Measurements from ENCODE around the gene ATF7IP2. TPM values are rescaled to one million over a fixed set of nuclear protein-coding genes. Genes with fewer than 3 reads are reported as not detected.

ATF7IP2 gene
- total and polyA plus RNA-seq, 2 donors (not counting 3 experiments of a cell fraction or from before 2014, with no cell fraction given), result 9.7 to 14.6 TPM

GRCh38 chr16:10520869-10521578 is 135.2 kb downstream of the ATF7IP2 start:
- no TSS peak for BruUV-seq (replicated peaks)
- H3K4me2 ChIP-seq (ENCODE audit: insufficient read depth, low read length), result no peak overlapping the region
- DNase-seq (ENCODE audit: low read depth, low spot score), result no peak
- no peaks in the 10 kb centered on the region for H3K9me3 ChIP-seq (replicated peaks; ENCODE audit: control insufficient read depth, insufficient read depth, low read length)
- no peaks in the 10 kb centered on the region for H3K36me3 ChIP-seq (ENCODE audit: control insufficient read depth in 2 of 2, extremely low read depth in 1 of 2, insufficient read depth in 2 of 2, low read length in 2 of 2)
- no peak overlapping the region for H2AFZ ChIP-seq (ENCODE audit: low read depth, low read length)
- H3K27ac ChIP-seq (ENCODE audit: insufficient read depth, low read depth, low read length), result no peak overlapping the region
- TF ChIP-seq CTCF (IDR thresholded peaks at IDR 0.05; ENCODE audit: extremely low read depth in 1 of 2, insufficient read depth in 1 of 2, low read depth in 1 of 2, low read length in 2 of 2) (no peak), EZH2 (IDR thresholded peaks at IDR 0.05; ENCODE audit: borderline replicate concordance, low read depth, low read length, severe bottlenecking) (no peak), POLR2AphosphoS5 (IDR thresholded peaks at IDR 0.05; ENCODE audit: insufficient read depth, low read depth, low read length) (no peak), MAX (IDR thresholded peaks at IDR 0.05; ENCODE audit: insufficient read depth, insufficient read length) (no peak), MYC (IDR thresholded peaks at IDR 0.05; ENCODE audit: low read depth, low read length) (no peak), FOS (IDR thresholded peaks at IDR 0.05; ENCODE audit: borderline replicate concordance, insufficient read depth, low read length) (no peak), GATA2 (IDR thresholded peaks at IDR 0.05; ENCODE audit: insufficient read depth, insufficient read length, low read depth, low read length) (no peak), POLR2A (IDR thresholded peaks at IDR 0.05; ENCODE audit: low read depth, low read length) (no peak), JUN (IDR thresholded peaks at IDR 0.05; ENCODE audit: borderline replicate concordance, insufficient read depth, insufficient read length, low read depth) (no peak)
- no peaks in the 10 kb centered on the region for H3K79me2 ChIP-seq (ENCODE audit: control insufficient read depth, insufficient read depth, low read length)
- no peaks in the 10 kb centered on the region for H3K4me1 ChIP-seq (ENCODE audit: control insufficient read depth, extremely low read depth, insufficient read depth, low read length)
- H3K9me1 ChIP-seq (replicated peaks; ENCODE audit: control insufficient read depth, extremely low read depth, insufficient read depth, low read length), result no peaks in the 10 kb centered on the region
- FAIRE-seq, result no peak
- H4K20me1 ChIP-seq (replicated peaks; ENCODE audit: control insufficient read depth, extremely low read depth, insufficient read depth, low read length), result no peaks in the 10 kb centered on the region
- POLR2A ChIA-PET, result no interaction called here
- CTCF ChIA-PET, result interaction anchor here (1.1 to 5.8 kb wide), 6 partner anchors 12 to 397 kb away, joined by 3 to 99 read pairs (median 12); no protein-coding TSS in a partner anchor
- H3K27me3 ChIP-seq (ENCODE audit: control insufficient read depth in 2 of 2, insufficient read depth in 2 of 2, low read length in 2 of 2), result no peaks in the 10 kb centered on the region
- no peak overlapping the region for H3K4me3 ChIP-seq (replicated peaks in 1 of 3; ENCODE audit: insufficient read depth in 1 of 3, low read depth in 1 of 3, low read length in 3 of 3)
- dilution Hi-C loops (cut with MboI; ENCODE audit: extremely low pct_ligation_motif_present, low sequenced_read_pairs), result no loop called here
- no peak overlapping the region for H3K9ac ChIP-seq (replicated peaks; ENCODE audit: extremely low read depth, insufficient read depth, low read length)
- intact Hi-C loops (cut with micrococcal nuclease), result loop anchor here (1.0 kb wide), 3 partner anchors 59 to 397 kb away; partner anchors contain the start of gene EMP2
